HG03442 (cell line): ENCODE data around the gene NPTX2.

ENCODE experiments used
- ATAC-seq: cut with Tn5 transposase; IDR thresholded peaks from one replicate; pipeline ENCODE4 v1.9.1; 2021; ENCODE audit warnings: mild to moderate bottlenecking, moderate library complexity; ENCODE audit not compliant: unreplicated experiment

The NPTX2 gene

GRCh38 chr7:98653601-98654310, 36.7 kb downstream of the NPTX2 start:
- no peak for ATAC-seq

GRCh38 chr7:98654524-98655272, 37.6 kb downstream of the NPTX2 start:
- no peak for ATAC-seq

DNA sequence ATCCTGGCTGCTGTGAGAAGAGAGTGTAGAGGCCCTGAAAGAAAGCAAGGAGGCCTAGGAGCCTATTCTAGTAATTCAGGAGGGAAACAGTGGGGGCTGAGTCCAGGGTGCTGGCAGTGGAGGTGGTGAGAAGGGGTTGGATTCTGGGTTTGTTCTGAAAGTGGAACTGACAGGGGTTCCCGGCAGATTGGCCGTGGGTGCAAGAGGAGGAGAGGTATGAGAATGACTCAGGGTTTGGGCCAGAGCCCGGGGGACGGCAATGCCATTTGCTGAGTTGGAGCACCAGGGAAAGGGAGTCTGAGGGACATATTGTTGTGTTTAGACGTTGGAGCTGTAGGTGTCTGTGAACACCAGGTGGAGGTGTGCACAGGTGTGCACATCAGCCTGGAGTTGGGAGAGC, 38.5 kb downstream of the NPTX2 start:
- no peak for ATAC-seq

- no peak for ATAC-seq
Measured at GRCh38 chr7:98656899-98657298, 39.8 kb downstream of the NPTX2 start.

DNA sequence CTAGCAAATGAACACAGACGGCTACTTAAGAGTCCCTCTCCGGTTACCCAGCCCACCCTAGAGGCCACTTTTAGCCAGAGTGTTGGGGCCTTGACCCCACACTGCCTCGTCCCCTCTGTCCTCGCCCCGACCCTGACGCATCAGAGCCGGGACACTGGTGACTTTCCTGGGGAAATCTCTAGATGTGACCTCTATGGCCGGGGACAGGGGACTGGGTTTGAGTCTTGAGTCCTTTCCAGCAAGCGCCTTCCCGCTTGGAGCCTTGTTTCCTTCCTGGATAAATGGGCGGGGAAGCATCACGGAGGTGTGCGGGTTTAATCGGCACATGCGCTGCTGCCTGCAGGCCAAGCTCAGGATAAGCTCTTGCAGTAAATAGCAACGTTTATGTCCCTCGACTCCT, 40.7 kb downstream of the NPTX2 start:
- ATAC-seq: no peak

- no peak for ATAC-seq
Measured at GRCh38 chr7:98659756-98660155, 42.7 kb downstream of the NPTX2 start.

GRCh38 chr7:98661607-98662006, 44.5 kb downstream of the NPTX2 start:
- no peak for ATAC-seq

DNA sequence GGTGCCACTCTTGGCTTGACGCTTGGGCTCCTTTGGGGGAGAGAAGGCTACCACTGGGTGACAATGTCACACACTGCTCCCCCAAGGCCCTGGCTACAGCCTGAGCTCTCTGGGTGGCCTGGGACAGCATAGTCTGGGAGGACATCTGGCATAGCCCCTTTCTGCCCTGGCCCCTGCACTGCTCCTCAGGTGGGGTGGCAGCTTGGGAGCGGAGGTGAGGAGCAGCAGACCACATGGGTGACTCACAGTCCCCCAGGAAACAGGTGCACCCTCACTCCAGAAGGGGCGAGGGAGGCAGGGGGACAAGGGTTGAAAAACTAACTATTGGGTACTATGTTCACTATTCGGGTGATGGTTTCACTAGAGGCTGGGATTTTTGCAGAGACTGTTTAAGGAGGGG, 45.2 kb downstream of the NPTX2 start:
- ATAC-seq: no peak

DNA sequence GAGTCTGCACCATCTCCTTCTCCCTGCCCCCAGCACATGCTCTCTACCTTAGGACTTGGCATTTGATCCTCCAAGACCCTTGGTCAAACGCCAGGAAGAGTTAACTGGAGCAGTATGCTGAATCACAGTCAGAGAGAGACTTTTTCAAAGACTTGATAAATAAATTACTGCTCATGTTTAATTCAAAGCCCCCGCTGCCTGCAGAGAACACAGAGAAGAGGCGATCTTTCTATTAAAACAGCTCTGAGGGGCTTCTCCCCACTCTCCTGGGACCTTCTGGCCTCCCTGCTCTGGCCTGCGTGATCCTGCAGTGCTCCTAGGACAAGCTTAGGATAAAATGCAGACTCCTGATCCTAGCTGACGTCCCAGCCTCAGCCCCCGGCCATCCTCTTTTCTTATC, 47.8 kb downstream of the NPTX2 start:
- no peak for ATAC-seq

- no peak for ATAC-seq
Measured at GRCh38 chr7:98668255-98668654, 51.2 kb downstream of the NPTX2 start.

- no peak for ATAC-seq
Measured at GRCh38 chr7:98669329-98670000, 52.4 kb downstream of the NPTX2 start.

DNA sequence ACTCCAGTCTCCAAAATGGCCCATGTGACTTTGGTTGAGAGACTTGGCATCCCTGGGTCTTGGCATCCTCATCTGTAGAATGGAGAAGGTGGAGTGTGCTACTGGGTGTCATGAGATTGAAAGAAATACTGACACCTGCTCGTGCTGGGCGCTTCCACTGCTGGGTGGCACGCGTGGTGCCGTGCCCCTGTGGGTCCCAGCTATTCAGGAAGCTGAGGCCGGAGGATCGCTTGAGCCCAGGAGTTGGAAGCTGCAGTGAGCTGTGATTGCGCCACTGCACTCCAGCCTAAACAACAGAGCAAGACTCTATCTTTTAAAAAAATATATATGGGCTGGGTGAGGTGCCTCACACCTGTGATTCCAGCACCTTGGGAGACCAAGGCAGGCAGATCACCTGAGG, 53.1 kb downstream of the NPTX2 start:
- no peak for ATAC-seq

DNA sequence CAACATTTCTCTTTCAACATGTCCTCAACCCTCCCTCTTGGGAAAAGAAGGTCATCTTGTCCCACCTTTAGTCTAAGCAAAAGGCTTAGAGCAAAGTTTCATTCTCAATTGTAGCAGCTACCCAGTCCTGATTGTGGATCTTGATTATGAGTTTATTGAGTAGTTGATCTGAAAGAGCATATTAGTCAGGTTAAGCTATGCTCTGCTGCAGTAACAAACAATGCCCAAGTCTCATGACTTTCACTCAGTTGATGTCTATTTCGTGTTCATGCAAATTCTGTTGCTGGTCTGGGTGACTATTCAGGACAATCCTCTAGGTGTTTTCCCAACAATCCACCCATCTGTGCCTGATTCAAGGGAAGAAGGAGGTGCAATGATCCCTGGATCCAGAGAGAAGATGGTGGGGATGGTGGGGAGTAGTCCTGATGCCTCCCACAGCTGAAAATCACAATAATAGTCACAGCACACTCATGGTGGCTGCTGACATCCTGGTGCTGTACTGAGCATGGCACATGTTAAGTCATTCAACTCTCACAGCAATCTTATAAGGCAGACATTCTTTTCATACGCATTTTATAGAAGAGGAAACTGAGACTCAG, 54.7 kb downstream of the NPTX2 start:
- ATAC-seq: no peak

DNA sequence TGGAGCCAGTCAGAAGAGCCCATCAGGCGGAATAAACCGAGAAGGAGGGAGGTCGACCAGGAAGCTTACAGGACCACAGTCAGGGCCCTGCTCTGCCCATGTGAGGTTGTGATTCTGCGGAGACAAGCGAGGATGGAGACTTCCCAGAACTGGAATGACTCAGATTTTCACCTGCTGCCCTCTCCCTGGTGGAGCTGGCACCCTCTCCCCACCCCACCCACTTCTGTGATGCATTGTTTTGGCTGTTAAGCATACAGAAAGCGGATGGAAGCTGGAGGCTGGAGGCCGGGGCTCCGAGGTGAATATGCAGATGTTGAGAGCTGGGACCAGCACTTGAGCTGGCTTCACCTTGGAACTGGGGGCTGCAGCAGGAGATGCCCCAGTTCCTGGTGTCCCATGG, 57.4 kb downstream of the NPTX2 start:
- no peak for ATAC-seq

- no peak for ATAC-seq
Measured at GRCh38 chr7:98674881-98675280, 57.8 kb downstream of the NPTX2 start.

DNA sequence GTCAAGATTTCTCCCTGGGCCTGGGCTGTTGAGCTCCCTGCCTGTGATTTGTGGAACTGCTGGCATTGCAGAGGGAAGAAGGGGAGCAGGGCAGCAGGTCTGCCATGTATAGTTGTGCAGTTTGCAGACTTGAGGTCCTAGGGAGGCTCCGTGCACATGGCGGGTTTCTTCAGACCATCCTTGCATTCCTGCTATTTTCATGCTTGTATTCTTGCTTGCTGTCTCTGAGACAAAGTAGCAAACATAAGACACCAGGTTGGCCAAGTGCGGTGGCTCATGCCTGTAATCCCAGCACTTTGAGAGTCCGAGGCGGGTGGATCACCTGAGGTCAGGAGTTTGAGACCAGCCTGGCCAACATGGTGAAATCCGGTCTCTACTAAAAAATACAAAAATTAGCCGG, 61.1 kb downstream of the NPTX2 start:
- no peak for ATAC-seq
